ENCODE results near the gene CMTM7.

DNA sequence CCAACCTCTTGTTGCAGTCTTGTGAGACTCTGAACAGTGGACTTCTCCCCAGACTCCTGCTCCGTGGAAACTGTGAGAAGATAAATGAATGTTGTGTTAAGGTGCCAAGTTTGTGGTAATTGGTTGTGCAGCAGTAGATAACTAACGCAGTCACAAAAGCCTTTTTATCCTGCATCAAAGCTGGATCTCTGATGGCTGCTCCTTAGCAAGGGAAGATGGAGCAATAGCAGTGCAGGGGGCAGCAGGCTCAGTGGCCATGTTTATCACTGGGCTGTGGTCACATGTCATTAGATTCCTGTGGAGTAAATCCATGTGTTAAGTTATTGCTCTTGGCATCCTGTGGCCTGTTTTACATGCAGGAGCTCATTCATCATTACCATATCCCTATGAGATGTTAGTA, 13.5 kb downstream of the CMTM7 start:
- no peak for TF ChIP-seq ZNF677 (tag by site-specific recombination; IDR thresholded peaks at IDR 0.05)
- TF ChIP-seq ZSCAN16 (tag by site-specific recombination; IDR thresholded peaks at IDR 0.05) = no peak

All from HEK293 (cell line).